ENCODE data around the gene FOXO6.

DNA sequence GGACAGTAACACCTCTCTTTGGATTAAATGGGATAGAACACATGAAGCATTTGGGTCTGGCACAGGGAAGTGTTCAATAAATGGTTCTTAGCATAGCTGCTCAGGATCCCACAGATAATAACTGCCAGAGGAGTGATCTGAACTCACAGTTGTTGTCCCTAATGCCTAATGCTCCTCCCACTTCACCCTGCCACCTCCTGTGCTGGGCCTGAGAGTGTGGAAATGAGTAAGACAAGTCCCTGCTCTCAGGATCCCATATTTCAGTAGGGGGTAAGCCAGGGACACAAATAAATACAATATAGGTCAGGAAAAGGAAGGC is 19.9 kb upstream of the FOXO6 start:
- TF ChIP-seq, protein P1, sequence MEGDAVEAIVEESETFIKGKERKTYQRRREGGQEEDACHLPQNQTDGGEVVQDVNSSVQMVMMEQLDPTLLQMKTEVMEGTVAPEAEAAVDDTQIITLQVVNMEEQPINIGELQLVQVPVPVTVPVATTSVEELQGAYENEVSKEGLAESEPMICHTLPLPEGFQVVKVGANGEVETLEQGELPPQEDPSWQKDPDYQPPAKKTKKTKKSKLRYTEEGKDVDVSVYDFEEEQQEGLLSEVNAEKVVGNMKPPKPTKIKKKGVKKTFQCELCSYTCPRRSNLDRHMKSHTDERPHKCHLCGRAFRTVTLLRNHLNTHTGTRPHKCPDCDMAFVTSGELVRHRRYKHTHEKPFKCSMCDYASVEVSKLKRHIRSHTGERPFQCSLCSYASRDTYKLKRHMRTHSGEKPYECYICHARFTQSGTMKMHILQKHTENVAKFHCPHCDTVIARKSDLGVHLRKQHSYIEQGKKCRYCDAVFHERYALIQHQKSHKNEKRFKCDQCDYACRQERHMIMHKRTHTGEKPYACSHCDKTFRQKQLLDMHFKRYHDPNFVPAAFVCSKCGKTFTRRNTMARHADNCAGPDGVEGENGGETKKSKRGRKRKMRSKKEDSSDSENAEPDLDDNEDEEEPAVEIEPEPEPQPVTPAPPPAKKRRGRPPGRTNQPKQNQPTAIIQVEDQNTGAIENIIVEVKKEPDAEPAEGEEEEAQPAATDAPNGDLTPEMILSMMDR (IDR thresholded peaks at IDR 0.05; ENCODE audit: low read depth, low read length), result no peak
- TF ChIP-seq EZH2phosphoT487 (IDR thresholded peaks at IDR 0.05; ENCODE audit: low read depth), result no peak
